GM23248 (cell line): Measurements from ENCODE around the gene HCAR2.

ENCODE experiments used
- EZH2 ChIP-seq: fragments of 200-600 bp; sonication (generic); IDR thresholded peaks from 2 replicates; pipeline ENCODE4 v1.6.1; 2018; ENCODE audit warnings: antibody characterized with exemption, mild to moderate bottlenecking; ENCODE audit not compliant: insufficient read depth, poor library complexity, severe bottlenecking
- EZH2phosphoT487 ChIP-seq: fragments of 200-600 bp; sonication (generic); IDR thresholded peaks from 2 replicates; pipeline ENCODE4 v1.6.1; 2018; ENCODE audit warnings: antibody characterized with exemption, moderate library complexity, mild to moderate bottlenecking, low read depth; ENCODE audit not compliant: insufficient read depth

DNA sequence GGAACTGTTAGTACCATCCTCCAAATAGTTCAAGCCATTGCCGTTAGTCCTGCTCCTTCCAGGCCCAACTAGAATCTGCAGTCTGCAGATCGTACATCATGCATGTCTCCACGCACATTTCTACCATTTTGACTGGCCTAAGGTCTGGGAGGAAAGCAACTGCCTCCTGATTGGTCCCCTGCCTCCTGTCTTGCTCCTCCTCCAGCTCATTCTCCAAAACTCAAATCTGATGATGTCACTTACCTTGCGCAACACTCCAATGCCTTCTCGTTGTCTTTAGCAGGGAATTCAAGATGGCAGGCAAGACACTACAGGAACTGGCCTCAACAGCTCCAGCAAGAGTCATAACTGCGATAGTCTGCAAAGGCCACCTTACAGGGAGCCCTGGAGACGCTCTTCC, 37.2 kb upstream of the HCAR2 start:
- TF ChIP-seq EZH2phosphoT487, result no peak
- TF ChIP-seq EZH2, result no peak
